Bronchial epithelial cell (primary cell): ENCODE measurements around the gene SLC23A2. TPM values are rescaled to one million over a fixed set of nuclear protein-coding genes. Genes with fewer than 3 reads are reported as not detected.

ENCODE experiments used
- DNase-seq: peaks from one replicate; pipeline ENCODE4 v3.0.0-alpha.2; 2010; ENCODE audit warnings: low read depth
- FAIRE-seq: peaks from 2 replicates; lab custom pipeline; 2011; peaks lifted over from hg19 to GRCh38; lab: Jason Lieb, UNC
- H3K27me3 ChIP-seq: 2 replicates; pipeline ENCODE4 v1.5.1; 2011; ENCODE audit warnings: low read length; ENCODE audit not compliant: control insufficient read depth, insufficient read depth
- H3K36me3 ChIP-seq: 2 replicates; pipeline ENCODE4 v1.5.1; 2011; ENCODE audit warnings: low read length; ENCODE audit not compliant: control insufficient read depth, insufficient read depth
- H3K4me3 ChIP-seq: 2 replicates; pipeline ENCODE4 v1.5.1; 2011; ENCODE audit warnings: mild to moderate bottlenecking, low read depth, low read length, control low read depth
- total RNA-seq: library from RNA; depleted of rRNA; stranded (reverse); fragments of >200 nt; gene quantifications from 2 replicates; pipeline ENCODE4 v1.2.1, GENCODE V29; 2014
- TF ChIP-seq, protein P1 (sequence below): IDR thresholded peaks from 2 replicates; pipeline ENCODE4 v1.5.1; 2011; ENCODE audit warnings: mild to moderate bottlenecking, moderate library complexity, low read length, control low read depth, inconsistent platforms; ENCODE audit not compliant: insufficient read depth, severe bottlenecking

SLC23A2 gene
- total RNA-seq, 1 donor from 2014 or later, result 7.6 TPM

DNA sequence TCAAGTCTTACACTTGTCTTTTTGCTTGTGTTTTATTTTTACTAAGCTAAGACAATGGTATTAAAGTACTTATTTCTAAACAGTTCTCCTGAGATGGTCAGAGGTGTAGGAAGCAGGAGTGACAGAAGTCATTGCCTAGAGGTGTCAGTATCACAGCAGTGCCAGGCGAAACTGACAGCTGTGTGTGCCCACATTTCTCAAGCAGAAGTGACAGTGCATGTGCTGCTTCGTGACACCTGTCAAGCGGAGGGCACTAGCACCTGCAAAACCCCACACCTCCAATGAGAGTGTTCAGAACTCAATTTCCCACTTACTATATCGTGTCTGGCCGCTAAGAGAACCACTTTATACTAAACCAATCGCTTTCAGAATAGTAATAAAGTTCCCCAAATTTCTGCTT, 82.8 kb downstream of the SLC23A2 start:
- Histone ChIP-seq H3K27me3 (no peaks in the 10 kb centered on the region), H3K36me3 (no peaks in the 10 kb centered on the region), H3K4me3 (no peak overlapping the region)
- TF ChIP-seq, protein P1, sequence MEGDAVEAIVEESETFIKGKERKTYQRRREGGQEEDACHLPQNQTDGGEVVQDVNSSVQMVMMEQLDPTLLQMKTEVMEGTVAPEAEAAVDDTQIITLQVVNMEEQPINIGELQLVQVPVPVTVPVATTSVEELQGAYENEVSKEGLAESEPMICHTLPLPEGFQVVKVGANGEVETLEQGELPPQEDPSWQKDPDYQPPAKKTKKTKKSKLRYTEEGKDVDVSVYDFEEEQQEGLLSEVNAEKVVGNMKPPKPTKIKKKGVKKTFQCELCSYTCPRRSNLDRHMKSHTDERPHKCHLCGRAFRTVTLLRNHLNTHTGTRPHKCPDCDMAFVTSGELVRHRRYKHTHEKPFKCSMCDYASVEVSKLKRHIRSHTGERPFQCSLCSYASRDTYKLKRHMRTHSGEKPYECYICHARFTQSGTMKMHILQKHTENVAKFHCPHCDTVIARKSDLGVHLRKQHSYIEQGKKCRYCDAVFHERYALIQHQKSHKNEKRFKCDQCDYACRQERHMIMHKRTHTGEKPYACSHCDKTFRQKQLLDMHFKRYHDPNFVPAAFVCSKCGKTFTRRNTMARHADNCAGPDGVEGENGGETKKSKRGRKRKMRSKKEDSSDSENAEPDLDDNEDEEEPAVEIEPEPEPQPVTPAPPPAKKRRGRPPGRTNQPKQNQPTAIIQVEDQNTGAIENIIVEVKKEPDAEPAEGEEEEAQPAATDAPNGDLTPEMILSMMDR, result no peak
- DNase-seq (no peak), FAIRE-seq (no peak)

DNA sequence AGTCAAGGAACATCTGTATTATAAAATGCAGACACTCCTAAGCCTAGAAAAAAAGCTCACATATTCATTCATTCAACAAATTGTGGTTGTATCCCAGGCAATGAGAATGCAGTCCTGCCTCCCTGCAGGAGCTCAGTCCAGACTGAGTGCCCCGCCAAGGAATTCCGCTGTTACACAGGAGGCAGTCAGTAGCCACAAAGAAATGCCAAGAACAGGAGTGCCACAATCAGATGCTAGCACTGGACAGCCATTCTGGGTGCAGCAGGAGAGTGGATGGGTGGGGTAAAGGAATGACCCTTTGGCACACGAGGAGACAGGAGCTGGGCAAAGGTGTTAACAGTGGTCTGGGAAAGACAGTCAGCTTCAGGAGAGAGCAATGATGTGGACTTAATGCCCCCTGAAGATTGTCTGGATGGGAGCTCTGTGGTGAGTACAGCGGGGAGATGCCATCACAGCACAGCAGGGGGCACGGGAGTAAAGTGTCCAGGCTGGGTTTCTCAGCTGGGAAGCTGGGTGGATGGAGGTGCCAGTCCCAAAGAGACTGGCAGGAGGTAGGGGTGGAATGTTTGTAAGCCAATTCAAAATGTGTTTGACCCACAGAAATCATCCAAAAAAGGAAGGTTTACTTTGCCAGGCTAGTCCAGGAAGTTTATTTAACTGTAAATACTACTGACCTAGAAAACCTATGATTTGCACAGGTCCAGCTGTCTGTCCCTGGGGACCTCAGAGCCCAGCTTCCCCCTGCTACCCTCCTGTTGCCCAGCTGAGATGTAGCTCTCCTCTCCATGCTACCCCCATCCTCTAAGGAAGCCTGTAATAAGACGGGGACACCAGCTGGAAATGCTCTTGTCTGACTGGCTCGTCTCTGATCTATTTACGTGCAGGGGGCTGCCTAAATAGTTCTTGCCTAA, 84.1 kb downstream of the SLC23A2 start:
- TF ChIP-seq, protein P1, result no peak
- Histone ChIP-seq H3K36me3 (no peaks in the 10 kb centered on the region), H3K4me3 (no peak overlapping the region), H3K27me3 (no peaks in the 10 kb centered on the region)
- DNase-seq (no peak), FAIRE-seq (no peak)

DNA sequence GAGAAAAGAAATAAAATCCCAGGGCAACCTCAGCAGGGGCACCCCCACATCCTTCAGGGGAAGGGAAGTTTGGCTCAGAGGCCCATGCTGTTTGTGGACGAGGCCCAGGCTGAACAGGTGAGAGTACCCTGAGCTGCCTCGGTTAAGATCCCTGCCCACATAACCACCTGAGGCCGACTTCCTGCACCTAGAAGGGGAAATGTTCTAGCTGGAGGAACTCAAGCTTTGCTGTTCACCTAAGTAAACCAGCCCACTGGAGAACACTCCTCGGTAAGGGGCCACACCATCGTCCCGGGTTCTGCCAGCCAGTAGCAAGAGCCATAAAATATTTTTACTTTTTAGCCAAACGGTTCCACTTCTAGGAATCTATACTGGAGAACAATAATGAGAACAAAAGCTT, 88.2 kb downstream of the SLC23A2 start:
- FAIRE-seq, result no peak

DNA sequence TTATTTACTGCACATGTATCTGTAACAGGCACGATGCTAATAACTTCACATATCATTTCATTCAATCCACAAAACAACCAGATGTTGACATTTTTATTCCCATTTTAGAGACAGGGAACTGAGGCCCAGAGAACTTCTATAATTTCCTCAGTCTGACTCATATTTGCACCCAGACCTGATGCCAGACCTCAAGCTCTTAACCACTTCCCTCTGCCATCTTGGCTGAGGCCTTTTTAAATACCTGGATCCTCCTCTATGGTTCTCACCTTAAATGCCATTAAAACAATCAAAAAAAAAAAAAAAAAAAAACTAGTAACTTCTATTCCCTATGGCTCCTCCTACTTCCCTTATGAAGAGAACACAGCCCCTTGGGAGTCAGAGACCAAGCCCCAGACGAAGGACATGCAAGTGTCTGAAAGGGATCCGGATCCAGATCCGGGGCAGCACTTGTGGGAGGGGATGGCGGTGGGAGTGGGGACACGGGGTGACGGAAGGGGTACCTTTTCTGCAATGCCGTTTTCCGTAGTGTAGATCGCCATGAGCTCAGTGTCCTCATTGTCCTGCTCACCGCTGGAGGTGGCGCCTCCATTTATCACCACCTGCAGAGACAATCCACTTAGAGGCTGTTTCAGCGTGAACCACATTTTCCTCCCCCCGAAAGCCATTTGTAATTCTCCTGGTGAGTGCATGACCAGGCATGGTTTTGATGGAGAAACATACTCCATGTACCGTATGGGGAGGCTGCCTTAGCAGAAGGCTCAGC, 88.7 kb downstream of the SLC23A2 start:
- TF ChIP-seq, protein P1, result no peak
- FAIRE-seq, result no peak
- no peaks in the 10 kb centered on the region for H3K27me3 ChIP-seq
- H3K36me3 ChIP-seq, result no peaks in the 10 kb centered on the region
- DNase-seq, result no peak
- no peak overlapping the region for H3K4me3 ChIP-seq

More for the DNA sequence above, 88.2 kb downstream of the SLC23A2 start:
- TF ChIP-seq, protein P1, result no peak
- H3K4me3 ChIP-seq, result no peak overlapping the region
- no peak for DNase-seq
- H3K27me3 ChIP-seq, result no peaks in the 10 kb centered on the region
- H3K36me3 ChIP-seq, result no peaks in the 10 kb centered on the region

DNA sequence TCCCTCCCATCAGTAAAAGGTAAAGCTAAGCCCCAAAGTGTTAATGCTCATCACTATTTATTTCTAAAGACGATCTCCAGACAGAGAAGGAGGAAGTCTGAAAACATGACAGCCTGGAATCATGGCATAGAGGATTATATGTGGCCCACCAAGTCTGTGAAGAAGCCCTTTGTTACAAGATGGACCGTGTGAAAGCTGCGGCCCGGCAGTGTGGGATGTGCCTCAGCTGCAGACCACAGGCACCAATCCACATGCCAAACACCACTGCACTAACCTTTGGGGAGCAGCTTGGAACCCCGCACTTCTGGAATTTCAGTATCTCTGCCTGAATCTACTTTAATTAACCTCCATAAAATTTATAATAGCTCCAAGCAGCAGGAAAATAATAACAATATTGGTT, 90.4 kb downstream of the SLC23A2 start:
- Histone ChIP-seq H3K27me3 (no peaks in the 10 kb centered on the region), H3K36me3 (no peaks in the 10 kb centered on the region), H3K4me3 (no peak overlapping the region)
- TF ChIP-seq, protein P1, result no peak
- FAIRE-seq, result no peak
- no peak for DNase-seq
